K562 (cell line): ENCODE data around the gene FAM174C.

Source experiments
- CHD2 ChIP-seq: IDR thresholded peaks from 2 replicates; pipeline ENCODE4 v1.6.1; 2011; ENCODE audit warnings: low read depth, low read length
- GABPB2 ChIP-seq: fragments of 250-450 bp; sonication (Bioruptor Pico); conservative IDR thresholded peaks from 2 replicates; pipeline ENCODE4 v1.5.1; 2021; ENCODE audit warnings: mild to moderate bottlenecking
- MAX ChIP-seq: sonication (generic); formaldehyde crosslinking; IDR thresholded peaks from 2 replicates; pipeline ENCODE4 v1.9.0; 2022; ENCODE audit warnings: mild to moderate bottlenecking, missing genetic modification reagents
- MEIS2 ChIP-seq: fragments of 450-650 bp; IDR thresholded peaks from 2 replicates; pipeline ENCODE4 v1.6.1; 2014; ENCODE audit warnings: mild to moderate bottlenecking; ENCODE audit not compliant: partially characterized antibody
- NCOA2 ChIP-seq, 2 experiments: fragments of 450-650 bp; IDR thresholded peaks; 2 replicates each; pipeline ENCODE4 v1.6.1; 2018; ENCODE audit warnings: mild to moderate bottlenecking in 2 of 2, moderate library complexity in 1 of 2; ENCODE audit not compliant: partially characterized antibody in 2 of 2
- POLR2AphosphoS5 ChIP-seq: IDR thresholded peaks from 2 replicates; pipeline ENCODE4 v1.6.1; 2011; ENCODE audit warnings: mild to moderate bottlenecking, low read depth, low read length, moderate library complexity; ENCODE audit not compliant: control insufficient read depth, insufficient read depth
- RNF2 ChIP-seq: sonication (generic); IDR thresholded peaks from 2 replicates; pipeline ENCODE4 v1.6.1; 2016
- SMARCA5 ChIP-seq: fragments of 450-650 bp; IDR thresholded peaks from 2 replicates; pipeline ENCODE4 v1.6.1; 2016
- ZNF140 ChIP-seq: fragments of 250-450 bp; sonication (Bioruptor Pico); IDR thresholded peaks from 2 replicates; pipeline ENCODE4 v1.8.0; 2021; ENCODE audit warnings: moderate library complexity, mild to moderate bottlenecking, inconsistent platforms
- ZNF561 ChIP-seq: fragments of 450-650 bp; formaldehyde crosslinking; conservative IDR thresholded peaks from 2 replicates; pipeline ENCODE4 v1.4.0; 2020; ENCODE audit warnings: mild to moderate bottlenecking, moderate library complexity
- TF ChIP-seq, protein P1 (sequence below), 3 experiments: IDR thresholded peaks in 2 of 3; conservative IDR thresholded peaks in 1 of 3; 2 replicates each; pipeline ENCODE4 v1.5.1; 2011 to 2012; ENCODE audit warnings: low read length in 3 of 3, mild to moderate bottlenecking in 3 of 3, control low read depth in 2 of 3, improper control_type of control experiment in 1 of 3, inconsistent platforms in 1 of 3, low read depth in 1 of 3, mixed read lengths in 1 of 3, moderate library complexity in 1 of 3; ENCODE audit not compliant: insufficient read depth in 2 of 3

DNA sequence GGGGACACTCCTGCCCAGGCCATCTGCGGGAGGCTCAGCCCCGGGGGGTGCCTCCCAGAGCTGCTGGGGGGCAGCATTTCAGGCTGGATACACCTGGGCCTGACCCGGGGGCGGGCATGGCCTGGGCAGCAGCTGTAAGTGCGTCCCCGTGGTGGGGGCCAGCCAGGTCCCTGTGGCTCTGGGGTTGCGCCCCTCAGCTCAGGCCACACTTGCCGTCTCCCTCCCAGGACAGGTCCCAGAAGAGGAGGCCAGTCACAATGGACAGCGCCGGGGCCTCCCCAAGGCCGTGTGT lies 49.2 kb upstream of the FAM174C start:
- no peak for TF ChIP-seq CHD2
- TF ChIP-seq, protein P1, sequence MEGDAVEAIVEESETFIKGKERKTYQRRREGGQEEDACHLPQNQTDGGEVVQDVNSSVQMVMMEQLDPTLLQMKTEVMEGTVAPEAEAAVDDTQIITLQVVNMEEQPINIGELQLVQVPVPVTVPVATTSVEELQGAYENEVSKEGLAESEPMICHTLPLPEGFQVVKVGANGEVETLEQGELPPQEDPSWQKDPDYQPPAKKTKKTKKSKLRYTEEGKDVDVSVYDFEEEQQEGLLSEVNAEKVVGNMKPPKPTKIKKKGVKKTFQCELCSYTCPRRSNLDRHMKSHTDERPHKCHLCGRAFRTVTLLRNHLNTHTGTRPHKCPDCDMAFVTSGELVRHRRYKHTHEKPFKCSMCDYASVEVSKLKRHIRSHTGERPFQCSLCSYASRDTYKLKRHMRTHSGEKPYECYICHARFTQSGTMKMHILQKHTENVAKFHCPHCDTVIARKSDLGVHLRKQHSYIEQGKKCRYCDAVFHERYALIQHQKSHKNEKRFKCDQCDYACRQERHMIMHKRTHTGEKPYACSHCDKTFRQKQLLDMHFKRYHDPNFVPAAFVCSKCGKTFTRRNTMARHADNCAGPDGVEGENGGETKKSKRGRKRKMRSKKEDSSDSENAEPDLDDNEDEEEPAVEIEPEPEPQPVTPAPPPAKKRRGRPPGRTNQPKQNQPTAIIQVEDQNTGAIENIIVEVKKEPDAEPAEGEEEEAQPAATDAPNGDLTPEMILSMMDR (IDR thresholded peaks at IDR 0.05 in 2 of 3, conservative IDR thresholded peaks at IDR 0.05 in 1 of 3; ENCODE audit: insufficient read depth in 2 of 3, low read depth in 1 of 3, low read length in 3 of 3), result no peak
- TF ChIP-seq POLR2AphosphoS5, result no peak
- TF ChIP-seq MAX, result no peak
- no peak for TF ChIP-seq GABPB2
- TF ChIP-seq RNF2, result no peak
- TF ChIP-seq ZNF140 (CRISPR knock-in tag), result no peak
- TF ChIP-seq NCOA2 (IDR thresholded peaks at IDR 0.05; ENCODE audit: partially characterized antibody in 2 of 2), result no peak
- no peak for TF ChIP-seq ZNF561 (CRISPR knock-in tag)
- no peak for TF ChIP-seq SMARCA5
- TF ChIP-seq MEIS2, result no peak
